ENCODE measurements around the gene PALM3. TPM values are rescaled to one million over a fixed set of nuclear protein-coding genes. Genes with fewer than 3 reads are reported as not detected.

Gene PALM3
- total RNA-seq, 1 experiment from 2014 or later: 2.3 TPM

- no peaks in the 10 kb centered on the region for H3K9me3 ChIP-seq (ENCODE audit: low read length)
- no peak overlapping the region for H3K27ac ChIP-seq (ENCODE audit: low read length)
- H4K20me1 ChIP-seq (ENCODE audit: low read length): no peaks in the 10 kb centered on the region
- no peaks in the 10 kb centered on the region for H3K9me2 ChIP-seq (replicated peaks; ENCODE audit: low read length)
- ChIA-PET CTCF (interaction anchor here (0.6 kb wide), 2 partner anchors 148 to 196 kb away, joined by 7 to 10 read pairs; no protein-coding TSS in a partner anchor), POLR2A (ENCODE audit: unreplicated experiment) (no interaction called here)
- no peak overlapping the region; the same call in 1 of the 2 replicates for H2AFZ ChIP-seq (ENCODE audit: low read length)
- intact Hi-C loops (cut with micrococcal nuclease): no loop called here
- no peaks in the 10 kb centered on the region for H3K27me3 ChIP-seq (ENCODE audit: low read length)
- ATAC-seq (no peak), DNase-seq (no peak)
- BruUV-seq (replicated peaks): no TSS peak
- no peak overlapping the region for H3K9ac ChIP-seq (ENCODE audit: low read length)
- TF ChIP-seq EZH2phosphoT487 (IDR thresholded peaks at IDR 0.05; ENCODE audit: borderline replicate concordance, low read length): no peak
- no peak overlapping the region for H3K4me3 ChIP-seq (ENCODE audit: low read length)
- peaks cover 21% of the 10 kb centered on the region for H3K4me1 ChIP-seq (ENCODE audit: insufficient read depth, low read length)
- no peaks in the 10 kb centered on the region for H3K36me3 ChIP-seq (ENCODE audit: low read depth, low read length)
- H3F3A ChIP-seq (ENCODE audit: low read length, unreplicated experiment): no peaks in the 10 kb centered on the region
- H3K4me2 ChIP-seq (ENCODE audit: low read length): peak overlapping the region; percentile 60
- no peaks in the 10 kb centered on the region for H3K79me2 ChIP-seq (ENCODE audit: low read length)
Observed at GRCh38 chr19:14061081-14061749, 661 bp downstream of the PALM3 start.

GRCh38 chr19:14059652-14060155 lies 2.2 kb downstream of the PALM3 start:
- Histone ChIP-seq H3F3A (ENCODE audit: low read length, unreplicated experiment) (no peaks in the 10 kb centered on the region), H3K4me3 (ENCODE audit: low read length) (no peak overlapping the region), H3K4me2 (ENCODE audit: low read length) (no peak overlapping the region), H3K79me2 (ENCODE audit: low read length) (no peaks in the 10 kb centered on the region), H3K27ac (ENCODE audit: low read length) (no peak overlapping the region), H3K27me3 (ENCODE audit: low read length) (no peaks in the 10 kb centered on the region), H3K9me2 (replicated peaks; ENCODE audit: low read length) (no peaks in the 10 kb centered on the region), H2AFZ (ENCODE audit: low read length) (no peak overlapping the region), H4K20me1 (ENCODE audit: low read length) (no peaks in the 10 kb centered on the region), H3K9me3 (ENCODE audit: low read length) (no peaks in the 10 kb centered on the region), H3K9ac (ENCODE audit: low read length) (no peak overlapping the region), H3K4me1 (ENCODE audit: insufficient read depth, low read length) (peaks cover 21% of the 10 kb centered on the region), H3K36me3 (ENCODE audit: low read depth, low read length) (no peaks in the 10 kb centered on the region)
- ATAC-seq: no peak
- ChIA-PET CTCF (interaction anchor here (0.7 to 1.6 kb wide), 3 partner anchors 12 to 185 kb away, joined by 3 to 13 read pairs (median 3); partner anchors contain the start of gene MISP3), POLR2A (ENCODE audit: unreplicated experiment) (no interaction called here)
- BruUV-seq (replicated peaks): no TSS peak
- DNase-seq: no peak
- TF ChIP-seq CTCF (conservative IDR thresholded peaks at IDR 0.05; ENCODE audit: low read depth, low read length) (no peak), EZH2phosphoT487 (IDR thresholded peaks at IDR 0.05; ENCODE audit: borderline replicate concordance, low read length) (no peak), EZH2 (IDR thresholded peaks at IDR 0.05; ENCODE audit: low read length, unreplicated experiment) (no peak)
- intact Hi-C loops (cut with micrococcal nuclease): no loop called here

GRCh38 chr19:14059093-14059480 lies 2.8 kb downstream of the PALM3 start:
- no peak for TF ChIP-seq EZH2phosphoT487 (IDR thresholded peaks at IDR 0.05; ENCODE audit: borderline replicate concordance, low read length)
- TF ChIP-seq EZH2 (IDR thresholded peaks at IDR 0.05; ENCODE audit: low read length, unreplicated experiment): no peak
- TF ChIP-seq CTCF (conservative IDR thresholded peaks at IDR 0.05; ENCODE audit: low read depth, low read length): peak; percentile 94
- Histone ChIP-seq H2AFZ (ENCODE audit: low read length) (0 out of 2 replicates have a peak overlapping the region, but pooled peaks have one; percentile 14), H3K4me3 (ENCODE audit: low read length) (no peak overlapping the region), H3K9ac (ENCODE audit: low read length) (no peak overlapping the region), H3K9me2 (replicated peaks; ENCODE audit: low read length) (no peaks in the 10 kb centered on the region), H3K9me3 (ENCODE audit: low read length) (no peaks in the 10 kb centered on the region), H3K27me3 (ENCODE audit: low read length) (no peaks in the 10 kb centered on the region), H3K27ac (ENCODE audit: low read length) (no peak overlapping the region), H4K20me1 (ENCODE audit: low read length) (no peaks in the 10 kb centered on the region), H3F3A (ENCODE audit: low read length, unreplicated experiment) (no peaks in the 10 kb centered on the region), H3K36me3 (ENCODE audit: low read depth, low read length) (no peaks in the 10 kb centered on the region), H3K4me2 (ENCODE audit: low read length) (peak overlapping the region; percentile 89), H3K4me1 (ENCODE audit: insufficient read depth, low read length) (peaks cover 21% of the 10 kb centered on the region), H3K79me2 (ENCODE audit: low read length) (no peaks in the 10 kb centered on the region)
- DNase-seq (no peak), ATAC-seq (no peak)
- POLR2A ChIA-PET (ENCODE audit: unreplicated experiment): no interaction called here
- BruUV-seq (replicated peaks): no TSS peak
- intact Hi-C loops (cut with micrococcal nuclease): no loop called here
- CTCF ChIA-PET: interaction anchor here (0.5 to 1.6 kb wide), 5 partner anchors 13 to 250 kb away, joined by 3 to 13 read pairs (median 4); partner anchors contain the start of gene MISP3

All from PC-3 (cell line).